Keratinocyte (primary cell): ENCODE measurements around the gene TMEM132D. TPM values are rescaled to one million over a fixed set of nuclear protein-coding genes. Genes with fewer than 3 reads are reported as not detected.

Source experiments
- DNase-seq: peaks from one replicate; pipeline ENCODE4 v3.0.0-alpha.2; 2011; ENCODE audit warnings: low read depth, missing footprints, low spot score
- FAIRE-seq: peaks from 2 replicates; lab custom pipeline; 2011; peaks lifted over from hg19 to GRCh38; lab: Jason Lieb, UNC
- H2AFZ ChIP-seq: 2 replicates; pipeline ENCODE4 v1.6.0; 2012; ENCODE audit warnings: low read length, control low read depth, inconsistent platforms; ENCODE audit not compliant: control insufficient read depth
- H3K27ac ChIP-seq: 2 replicates; pipeline ENCODE4 v1.5.1; 2011; ENCODE audit warnings: low read length; ENCODE audit not compliant: control insufficient read depth, insufficient read depth
- H3K27me3 ChIP-seq: 3 replicates; pipeline ENCODE4 v1.6.0; 2011; ENCODE audit warnings: low read length; ENCODE audit not compliant: control insufficient read depth, insufficient read depth; ENCODE audit errors: extremely low read depth
- H3K36me3 ChIP-seq, 2 experiments: 2 replicates in 1 of 2; 3 replicates in 1 of 2; pipeline ENCODE4 v1.5.1; 2011; ENCODE audit warnings: low read length in 2 of 2, mild to moderate bottlenecking in 1 of 2; ENCODE audit not compliant: control insufficient read depth in 2 of 2, insufficient read depth in 2 of 2; ENCODE audit errors: extremely low read depth in 1 of 2
- H3K4me1 ChIP-seq: 3 replicates; pipeline ENCODE4 v1.5.1; 2011; ENCODE audit warnings: low read length; ENCODE audit not compliant: control insufficient read depth, insufficient read depth; ENCODE audit errors: extremely low read depth
- H3K4me2 ChIP-seq: 3 replicates; pipeline ENCODE4 v1.6.0; 2011; ENCODE audit warnings: low read depth, low read length; ENCODE audit not compliant: control insufficient read depth, insufficient read depth; ENCODE audit errors: extremely low read depth
- H3K4me3 ChIP-seq, 3 experiments: fragments of 200-600 bp in 1 of 3; sonication (generic) in 1 of 3; 2 replicates in 2 of 3; 3 replicates in 1 of 3; pipeline ENCODE4 v1.5.1; 2011 to 2016; ENCODE audit warnings: low read length in 3 of 3, mild to moderate bottlenecking in 3 of 3, control low read depth in 2 of 3, inconsistent platforms in 1 of 3, low read depth in 1 of 3, mixed read lengths in 1 of 3, mixed run types in 1 of 3, moderate library complexity in 1 of 3; ENCODE audit not compliant: control insufficient read depth in 2 of 3, insufficient read depth in 2 of 3; ENCODE audit errors: extremely low read depth in 1 of 3
- H3K79me2 ChIP-seq: 2 replicates; pipeline ENCODE4 v1.6.0; 2012; ENCODE audit warnings: low read length; ENCODE audit not compliant: control insufficient read depth, insufficient read depth
- H3K9ac ChIP-seq: 3 replicates; pipeline ENCODE4 v1.6.0; 2011; ENCODE audit warnings: low read length; ENCODE audit not compliant: control insufficient read depth, insufficient read depth; ENCODE audit errors: extremely low read depth
- H3K9me1 ChIP-seq: 3 replicates; pipeline ENCODE4 v1.6.0; 2011; ENCODE audit warnings: low read length; ENCODE audit not compliant: control insufficient read depth, insufficient read depth; ENCODE audit errors: extremely low read depth
- H3K9me3 ChIP-seq: 2 replicates; pipeline ENCODE4 v1.5.1; 2012; ENCODE audit warnings: low read depth, low read length; ENCODE audit not compliant: control insufficient read depth
- H4K20me1 ChIP-seq: 3 replicates; pipeline ENCODE4 v1.6.0; 2011; ENCODE audit warnings: low read length; ENCODE audit not compliant: control insufficient read depth, insufficient read depth; ENCODE audit errors: extremely low read depth
- EZH2 ChIP-seq: IDR thresholded peaks from one replicate; pipeline ENCODE4 v1.6.1; 2012; ENCODE audit warnings: inconsistent platforms, mild to moderate bottlenecking, low read length, moderate library complexity
- dilution Hi-C: fragments of 300-500 bp; cut with MboI; formaldehyde crosslinking; loops from one replicate; pipeline ENCODE4 v1.7.0; 2020; ENCODE audit warnings: low sequenced_read_pairs; ENCODE audit not compliant: extremely low pct_ligation_motif_present
- polyA plus RNA-seq, 5 experiments: library from polyadenylated mRNA; depleted of rRNA in 3 of 5; stranded (reverse) in 3 of 5; stranded (forward) in 1 of 5; unstranded in 1 of 5; fragments of >200 nt; gene quantifications; 1 replicate in 1 of 5; 2 replicates in 3 of 5; 3 replicates in 1 of 5; pipeline versions ENCODE4 v1.2.1 to v1.2.3, GENCODE V29; 2011 to 2012; ENCODE audit warnings: missing spikeins in 2 of 5, low read depth in 1 of 5, low replicate concordance in 1 of 5
- TF ChIP-seq, protein P1 (sequence below), 3 experiments: IDR thresholded peaks in 1 of 3; conservative IDR thresholded peaks in 1 of 3; optimal IDR thresholded peaks in 1 of 3; 2 replicates in 2 of 3; 3 replicates in 1 of 3; pipeline versions ENCODE3 to v1.5.1; 2011; ENCODE audit warnings: low read length in 3 of 3, mild to moderate bottlenecking in 3 of 3, moderate library complexity in 2 of 3, control low read depth in 1 of 3, inconsistent platforms in 1 of 3; ENCODE audit not compliant: insufficient read depth in 2 of 3; ENCODE audit errors: extremely low read depth in 1 of 3

TMEM132D gene
- polyA plus RNA-seq, 1 donor (not counting 4 experiments of a cell fraction or from before 2014, with no cell fraction given) = not detected

- Histone ChIP-seq H4K20me1 (no peaks in the 10 kb centered on the region), H2AFZ (no peak overlapping the region), H3K4me1 (no peaks in the 10 kb centered on the region), H3K27ac (no peak overlapping the region), H3K36me3 (no peaks in the 10 kb centered on the region), H3K79me2 (no peaks in the 10 kb centered on the region), H3K4me3 (no peak overlapping the region), H3K9me1 (no peaks in the 10 kb centered on the region), H3K4me2 (no peak overlapping the region), H3K9me3 (no peaks in the 10 kb centered on the region), H3K9ac (no peak overlapping the region), H3K27me3 (no peaks in the 10 kb centered on the region)
- no peak for FAIRE-seq
- dilution Hi-C loops = no loop called here
- TF ChIP-seq EZH2 = no peak
- TF ChIP-seq, protein P1, sequence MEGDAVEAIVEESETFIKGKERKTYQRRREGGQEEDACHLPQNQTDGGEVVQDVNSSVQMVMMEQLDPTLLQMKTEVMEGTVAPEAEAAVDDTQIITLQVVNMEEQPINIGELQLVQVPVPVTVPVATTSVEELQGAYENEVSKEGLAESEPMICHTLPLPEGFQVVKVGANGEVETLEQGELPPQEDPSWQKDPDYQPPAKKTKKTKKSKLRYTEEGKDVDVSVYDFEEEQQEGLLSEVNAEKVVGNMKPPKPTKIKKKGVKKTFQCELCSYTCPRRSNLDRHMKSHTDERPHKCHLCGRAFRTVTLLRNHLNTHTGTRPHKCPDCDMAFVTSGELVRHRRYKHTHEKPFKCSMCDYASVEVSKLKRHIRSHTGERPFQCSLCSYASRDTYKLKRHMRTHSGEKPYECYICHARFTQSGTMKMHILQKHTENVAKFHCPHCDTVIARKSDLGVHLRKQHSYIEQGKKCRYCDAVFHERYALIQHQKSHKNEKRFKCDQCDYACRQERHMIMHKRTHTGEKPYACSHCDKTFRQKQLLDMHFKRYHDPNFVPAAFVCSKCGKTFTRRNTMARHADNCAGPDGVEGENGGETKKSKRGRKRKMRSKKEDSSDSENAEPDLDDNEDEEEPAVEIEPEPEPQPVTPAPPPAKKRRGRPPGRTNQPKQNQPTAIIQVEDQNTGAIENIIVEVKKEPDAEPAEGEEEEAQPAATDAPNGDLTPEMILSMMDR (optimal IDR thresholded peaks at IDR 0.05 in 1 of 3, IDR thresholded peaks at IDR 0.05 in 1 of 3, conservative IDR thresholded peaks at IDR 0.05 in 1 of 3; ENCODE audit: extremely low read depth in 1 of 3, insufficient read depth in 2 of 3, low read length in 3 of 3) = no peak
- DNase-seq = no peak
Observed at GRCh38 chr12:129662234-129662633, 241.6 kb downstream of the TMEM132D start.

GRCh38 chr12:129660946-129661345 is 242.9 kb downstream of the TMEM132D start:
- Histone ChIP-seq H4K20me1 (no peaks in the 10 kb centered on the region), H3K9me1 (no peaks in the 10 kb centered on the region), H3K9me3 (no peaks in the 10 kb centered on the region), H3K4me1 (no peaks in the 10 kb centered on the region), H3K27me3 (no peaks in the 10 kb centered on the region), H3K79me2 (no peaks in the 10 kb centered on the region), H2AFZ (no peak overlapping the region), H3K4me2 (no peak overlapping the region), H3K36me3 (no peaks in the 10 kb centered on the region), H3K4me3 (no peak overlapping the region), H3K9ac (no peak overlapping the region), H3K27ac (no peak overlapping the region)
- FAIRE-seq = no peak
- DNase-seq = no peak
- dilution Hi-C loops = no loop called here
- TF ChIP-seq, protein P1 (optimal IDR thresholded peaks at IDR 0.05 in 1 of 3, IDR thresholded peaks at IDR 0.05 in 1 of 3, conservative IDR thresholded peaks at IDR 0.05 in 1 of 3; ENCODE audit: extremely low read depth in 1 of 3, insufficient read depth in 2 of 3, low read length in 3 of 3) = no peak
- no peak for TF ChIP-seq EZH2
